LNCaP clone FGC (cell line): ENCODE measurements around the gene SOS2.

Experiments used
- DNase-seq: peaks from one replicate; pipeline ENCODE4 v3.0.0-alpha.2; 2011; ENCODE audit warnings: low read depth
- H3K4me3 ChIP-seq: 2 replicates; pipeline ENCODE4 v1.5.1; 2011; ENCODE audit warnings: mild to moderate bottlenecking, low read depth, low read length, control low read depth
- CTCF ChIP-seq: IDR thresholded peaks from 2 replicates; pipeline ENCODE4 v1.5.1; 2012; ENCODE audit warnings: mild to moderate bottlenecking; ENCODE audit not compliant: control insufficient read depth, insufficient read depth; ENCODE audit errors: extremely low read depth

The SOS2 gene

GRCh38 chr14:50089208-50089607, 142.2 kb downstream of the SOS2 start:
- no peak overlapping the region for H3K4me3 ChIP-seq
- TF ChIP-seq CTCF, result no peak
- no peak for DNase-seq

- no peak for TF ChIP-seq CTCF
- no peak overlapping the region for H3K4me3 ChIP-seq
- DNase-seq, result no peak
Observed at GRCh38 chr14:50088731-50089130, 142.6 kb downstream of the SOS2 start.

GRCh38 chr14:50088117-50088515, 143.3 kb downstream of the SOS2 start:
- no peak overlapping the region for H3K4me3 ChIP-seq
- TF ChIP-seq CTCF, result no peak
- no peak for DNase-seq

GRCh38 chr14:50087341-50088116, 143.8 kb downstream of the SOS2 start:
- DNase-seq, result no peak
- no peak overlapping the region for H3K4me3 ChIP-seq
- no peak for TF ChIP-seq CTCF

DNA sequence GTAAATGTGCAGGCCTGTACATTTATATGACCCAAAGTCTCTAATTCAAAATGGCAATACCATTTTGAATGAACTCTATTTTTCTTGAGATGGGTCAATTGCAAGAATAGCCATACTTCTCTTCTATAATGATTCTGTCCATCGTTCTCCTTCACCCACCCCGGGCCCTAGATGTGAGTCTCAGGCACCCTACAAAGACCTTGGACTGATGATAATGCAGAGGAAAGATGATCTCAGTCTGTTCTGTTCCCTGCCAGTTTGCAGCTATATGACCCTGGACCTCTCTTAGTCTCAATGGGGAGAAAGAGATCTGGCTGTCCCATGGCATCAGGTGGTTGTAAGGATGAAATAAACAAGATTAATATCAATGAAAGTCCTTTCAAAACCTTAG, 145.1 kb downstream of the SOS2 start:
- H3K4me3 ChIP-seq, result no peak overlapping the region
- no peak for DNase-seq
- no peak for TF ChIP-seq CTCF

DNA sequence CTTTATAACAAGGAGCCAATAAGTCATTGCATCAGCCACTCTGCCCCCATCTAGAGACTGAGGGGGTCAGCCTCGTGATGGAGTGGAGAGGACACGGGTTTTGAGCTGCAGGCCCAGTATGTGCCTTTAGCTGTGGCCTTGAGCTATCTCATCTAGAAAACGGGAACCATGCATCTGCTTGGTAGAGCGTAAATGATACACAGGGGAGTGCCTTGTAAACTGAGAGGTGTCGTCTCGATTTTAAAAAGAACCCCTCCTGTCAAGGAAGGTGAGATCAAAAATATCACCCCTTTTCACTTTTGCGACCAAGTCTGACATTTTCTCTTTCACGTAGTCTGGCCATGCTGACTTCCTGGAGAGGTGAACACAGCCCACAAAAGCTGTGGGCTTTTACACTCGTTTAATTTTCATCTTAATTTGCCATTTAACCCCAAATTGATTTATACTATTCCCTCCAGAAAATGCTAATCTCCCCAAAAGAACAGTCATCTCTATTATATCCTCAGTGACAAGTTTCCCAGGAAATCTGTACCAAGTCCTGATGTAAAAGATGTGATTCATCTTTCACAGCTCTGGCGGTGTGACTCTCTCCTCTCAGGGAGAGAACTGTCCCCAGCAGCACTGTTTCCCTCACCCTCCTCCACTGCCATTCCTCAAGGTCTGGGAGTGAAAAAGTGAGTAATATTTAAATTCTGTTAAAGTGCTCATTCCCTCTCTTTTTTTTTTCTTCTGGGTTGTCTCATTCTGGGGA, 145.6 kb downstream of the SOS2 start:
- TF ChIP-seq CTCF, result no peak
- no peak for DNase-seq
- H3K4me3 ChIP-seq, result no peak overlapping the region
